Measurements from ENCODE around the gene VAPB.

Gene VAPB

DNA sequence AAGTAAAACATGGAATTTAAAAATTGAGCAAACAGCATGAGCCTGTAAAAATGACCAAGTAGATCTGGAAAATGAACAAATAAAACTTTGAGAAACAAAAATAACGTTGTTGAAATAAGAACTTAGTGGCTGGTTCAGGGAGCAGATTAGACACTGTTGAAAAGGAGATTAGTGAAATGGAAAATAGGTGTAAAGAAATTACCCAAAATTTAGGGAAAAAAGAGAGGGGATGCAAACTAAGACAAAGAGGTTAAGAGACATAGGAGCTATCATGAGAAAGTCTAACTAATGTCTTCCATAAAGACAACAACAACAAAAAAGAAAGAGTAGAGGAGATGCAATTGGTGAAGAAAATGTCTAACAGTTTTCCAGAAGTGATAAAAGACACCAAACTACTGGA, 97.2 kb downstream of the VAPB start:
- DNase-seq: no peak

DNA sequence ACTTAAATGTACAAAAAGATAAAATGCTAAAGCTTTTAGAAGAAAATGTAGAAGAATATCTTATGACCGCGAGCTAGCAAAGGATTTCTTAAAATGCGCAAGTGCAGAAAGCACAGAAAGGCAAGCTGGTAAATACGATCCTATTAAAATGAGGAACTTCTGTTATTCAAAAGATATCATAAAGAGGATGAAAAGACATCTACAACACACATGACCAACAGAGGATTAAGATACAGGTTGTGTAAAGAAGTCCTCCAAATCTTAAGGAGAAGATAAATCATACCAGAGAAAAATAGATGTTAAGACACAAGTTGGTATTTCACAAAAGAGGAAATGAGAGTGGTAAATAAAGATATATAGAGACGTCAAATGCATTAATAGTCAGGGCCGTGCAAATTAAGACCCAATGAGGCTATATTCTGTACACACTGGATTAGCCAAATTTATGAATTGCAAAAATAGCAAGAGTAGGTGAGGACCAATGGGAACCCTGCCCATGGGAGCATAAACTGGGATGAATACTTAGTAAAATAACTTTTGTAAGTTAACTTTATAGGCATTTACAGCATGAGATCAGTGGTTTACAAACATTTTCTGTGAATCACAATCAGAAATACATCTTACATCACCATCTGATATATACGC, 103.2 kb downstream of the VAPB start:
- no peak for DNase-seq

DNA sequence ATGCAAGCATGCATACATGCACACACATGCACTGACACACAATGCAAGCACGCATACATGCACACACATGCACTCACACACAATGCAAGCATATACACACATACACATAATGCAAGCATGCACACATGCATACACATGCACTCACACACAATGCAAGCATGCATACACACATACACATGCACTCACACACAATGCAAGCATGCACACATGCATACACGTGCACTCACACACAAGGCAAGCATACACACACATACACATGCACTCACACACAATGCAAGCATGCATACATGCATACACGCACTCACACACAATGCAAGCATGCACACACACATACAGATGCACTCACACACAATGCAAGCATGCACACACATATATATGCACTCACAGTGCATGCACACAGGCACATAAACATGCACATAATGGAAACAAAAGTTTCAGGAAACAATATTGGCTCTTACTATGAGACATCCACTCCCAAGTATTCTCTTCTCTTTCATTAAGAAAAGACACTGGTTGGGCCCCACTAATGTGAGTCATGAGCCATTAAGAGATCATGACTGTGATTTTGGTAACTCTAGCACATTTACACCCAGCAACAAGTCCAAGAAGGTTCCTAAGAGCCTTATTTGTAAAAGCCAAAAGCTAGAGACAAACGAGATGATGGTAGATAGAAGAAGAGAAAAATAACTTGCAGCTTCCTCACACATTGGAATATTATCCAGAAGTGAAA, 103.9 kb downstream of the VAPB start:
- DNase-seq: no peak

DNA sequence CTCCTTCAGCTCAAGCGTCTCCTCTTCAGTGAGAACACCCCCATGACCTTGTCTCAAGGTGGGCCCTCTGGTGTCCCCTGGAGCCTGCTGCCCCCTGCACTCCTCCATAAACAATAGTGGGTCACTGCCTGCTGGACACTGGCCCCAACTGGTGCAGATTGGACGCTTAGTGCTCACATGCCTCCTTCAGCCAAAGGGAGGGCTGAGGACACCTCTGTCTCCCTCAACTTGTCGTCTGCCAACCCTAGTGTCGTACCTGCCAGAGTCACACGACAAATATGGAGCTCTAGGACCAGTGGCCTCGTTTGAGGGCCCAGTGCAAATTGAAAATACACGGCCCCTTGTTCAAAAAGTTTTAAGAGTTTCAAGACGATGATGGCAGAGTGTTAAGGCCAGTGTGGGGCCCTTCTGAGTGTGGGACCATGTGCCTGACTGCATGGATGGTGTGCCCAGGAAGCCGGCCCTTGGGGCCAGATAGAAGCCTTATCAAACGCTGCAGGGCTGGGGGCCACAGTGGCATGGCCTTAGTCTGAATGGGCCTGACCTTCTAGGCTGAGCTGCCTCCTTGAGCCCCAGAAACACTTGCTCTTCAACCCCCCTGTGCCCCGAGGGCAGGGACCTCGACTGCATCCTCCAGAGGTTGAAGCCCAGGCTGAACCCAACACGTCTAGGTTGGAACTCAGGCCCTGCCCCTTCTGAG, 106.0 kb downstream of the VAPB start:
- DNase-seq: no peak

- DNase-seq: no peak
Observed at GRCh38 chr20:58495623-58496428, 106.8 kb downstream of the VAPB start.

DNA sequence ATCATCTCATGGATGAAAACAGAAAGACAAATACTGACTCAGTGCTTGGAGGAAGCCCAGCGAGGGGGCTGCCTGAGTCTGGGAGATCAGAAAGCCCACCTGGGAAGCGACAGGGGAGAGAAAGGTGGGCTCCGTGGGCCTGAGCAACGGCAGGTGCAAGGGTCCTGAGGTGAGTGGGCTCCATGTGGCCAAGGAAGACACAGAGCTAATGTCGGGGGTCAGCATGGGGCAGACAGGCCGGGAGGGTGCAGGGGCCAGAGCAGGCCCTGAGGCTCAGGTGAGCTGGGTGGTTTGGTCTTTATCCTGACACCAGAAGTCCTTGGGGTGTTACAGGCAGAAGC, 107.4 kb downstream of the VAPB start:
- no peak for DNase-seq

GRCh38 chr20:58497076-58497641, 108.1 kb downstream of the VAPB start:
- DNase-seq: no peak

DNA sequence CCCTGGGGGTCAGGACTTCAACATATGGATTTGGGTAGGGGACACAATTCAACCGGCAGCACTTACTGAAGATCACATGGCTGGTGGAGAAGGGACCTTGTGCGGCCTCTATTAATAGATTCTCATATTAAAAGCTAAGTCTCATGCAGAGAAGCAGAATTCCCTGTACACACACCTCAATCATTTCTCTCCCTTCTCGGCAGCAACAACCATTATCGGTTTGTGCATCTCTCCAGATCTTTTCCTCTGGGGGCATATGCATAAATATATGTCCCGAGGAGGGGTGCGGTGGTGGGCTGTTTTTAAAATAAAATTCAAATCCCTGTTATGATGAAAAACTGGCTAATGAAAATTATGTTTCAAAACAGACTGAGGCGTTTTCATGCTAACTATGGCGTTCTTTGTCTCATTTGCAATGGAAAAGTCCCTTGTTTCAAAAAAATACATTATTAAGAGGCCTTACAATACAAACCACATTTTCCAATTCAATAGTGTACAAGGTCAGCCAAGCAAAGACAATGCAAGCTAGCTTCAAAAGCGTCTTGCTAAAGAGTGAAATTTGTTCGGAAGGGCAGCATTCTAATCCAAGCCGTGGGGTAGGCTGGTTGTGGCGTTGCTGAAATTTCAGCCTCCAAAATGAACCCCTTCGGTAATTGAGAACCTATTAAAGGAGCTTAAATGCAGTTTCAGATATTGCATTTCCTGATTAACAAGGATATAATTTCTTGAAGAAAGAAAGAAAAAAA, 108.9 kb downstream of the VAPB start:
- no peak for DNase-seq

DNA sequence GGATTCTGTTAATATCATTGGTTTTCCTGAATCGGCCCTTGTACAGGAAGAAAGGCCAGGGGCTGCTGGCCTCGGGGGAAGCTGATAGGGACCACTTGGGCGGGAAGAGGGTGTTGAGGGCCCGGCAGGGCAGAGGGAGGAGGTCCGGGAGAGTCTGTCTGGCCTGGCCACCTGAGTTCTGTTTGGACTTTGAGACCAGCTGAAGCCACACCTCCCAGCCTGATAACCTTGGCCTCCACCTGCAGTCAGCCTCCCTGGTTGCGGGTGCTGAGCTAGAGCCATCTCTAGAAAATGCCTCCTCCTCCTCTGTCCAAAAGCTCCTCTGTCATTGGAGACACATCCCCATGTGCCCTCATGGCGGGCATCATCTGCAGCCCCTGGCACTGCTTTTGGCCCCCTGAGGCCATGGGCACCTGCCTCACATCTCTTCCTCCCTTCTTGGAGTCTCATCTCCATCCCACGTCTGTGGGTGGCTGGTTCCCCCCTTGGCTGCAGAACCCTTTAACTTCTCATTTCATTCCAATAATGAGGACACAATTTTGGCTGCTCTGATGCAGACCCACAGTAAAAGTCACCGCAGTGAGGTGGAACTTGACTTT, 109.5 kb downstream of the VAPB start:
- no peak for DNase-seq

DNA sequence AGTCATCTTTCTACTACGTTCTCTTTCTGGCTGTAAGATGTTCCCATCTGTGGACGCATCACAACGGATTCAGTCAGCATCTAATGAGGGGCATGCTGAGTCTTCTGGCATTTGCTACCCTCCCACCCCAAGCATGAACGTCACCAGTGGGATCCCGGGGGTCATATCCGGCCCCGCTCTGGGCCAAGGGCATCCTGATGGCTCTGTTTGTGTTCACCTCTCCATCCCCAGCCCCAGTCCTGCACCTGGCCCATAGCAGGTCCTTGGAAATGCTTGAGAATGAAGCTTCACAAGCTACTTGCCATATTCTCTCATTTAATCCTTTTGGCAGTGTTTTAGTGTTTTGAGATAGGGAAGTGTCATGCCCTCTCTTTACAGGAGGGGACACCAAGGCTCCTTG, 111.2 kb downstream of the VAPB start:
- no peak for DNase-seq
